Measurements from ENCODE around the gene CPA2.
A peak's percentile ranks its signal among the peaks of the same experiment; 100 is the strongest.

CPA2 gene

DNA sequence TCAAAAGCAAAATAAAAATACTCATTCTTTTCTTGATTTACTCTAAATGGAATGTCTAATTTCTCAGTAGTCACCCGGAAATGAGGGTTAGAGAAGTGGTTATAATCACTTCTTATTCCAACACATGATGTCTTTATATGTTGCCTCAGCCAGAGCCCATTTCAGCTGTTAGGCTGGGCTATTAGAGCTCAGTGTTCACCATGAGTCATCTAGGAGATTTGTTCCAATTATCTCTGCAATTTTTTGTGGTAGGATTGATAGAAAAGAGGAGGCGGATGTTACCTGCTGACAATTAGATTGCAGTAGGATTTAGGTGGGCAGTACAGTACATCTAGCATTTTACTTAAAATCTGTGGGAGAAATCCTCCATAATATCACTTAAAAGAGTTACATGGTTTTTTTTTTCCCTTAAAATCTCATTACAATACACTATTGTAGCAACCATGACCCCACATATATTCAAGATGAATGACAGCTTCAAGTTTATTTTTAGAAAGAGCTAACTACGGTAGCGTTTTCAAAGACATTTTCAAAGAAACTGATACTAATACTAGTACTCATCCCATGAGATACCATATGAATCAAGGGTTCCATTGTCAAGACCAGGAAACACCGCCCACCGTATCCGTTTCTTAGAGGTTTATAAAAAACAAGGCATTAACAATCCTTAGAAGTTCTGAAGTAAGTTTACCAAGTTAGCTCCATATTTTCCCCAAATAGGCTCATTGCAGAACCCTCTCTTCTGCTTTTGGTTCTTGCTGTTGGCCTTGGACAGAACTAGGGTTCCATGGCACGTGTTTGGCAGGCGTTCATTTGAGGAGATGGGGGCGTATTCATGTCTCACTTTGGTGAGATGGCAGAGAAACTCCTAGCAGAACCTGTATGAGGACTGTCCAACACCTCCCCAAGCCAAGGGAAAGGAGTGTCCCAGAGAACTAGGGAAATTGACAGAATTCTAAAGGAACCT, 10.4 kb downstream of the CPA2 start:
- Histone ChIP-seq H3K9me3 (no peaks in the 10 kb centered on the region), H3K4me1 (peaks cover 0 to 53% (median 19%) of the 10 kb centered on the region in 4 donors), H3K4me3 (no peak overlapping the region), H3K36me3 (no peaks in the 10 kb centered on the region), H3K27ac (no peak overlapping the region), H3K27me3 (no peaks in the 10 kb centered on the region)
- intact Hi-C loops (cut with DNase I; ENCODE audit: low total_unique reads), result loop anchor here (5.0 to 10.0 kb wide), 3 partner anchors 118 to 388 kb away; partner anchors contain the start of gene COPG2
- no peak for DNase-seq
- no peak for TF ChIP-seq CTCF (IDR thresholded peaks at IDR 0.05)

- no peak overlapping the region for H3K27ac ChIP-seq
- no peaks in the 10 kb centered on the region for H3K36me3 ChIP-seq
- intact Hi-C loops (cut with DNase I; ENCODE audit: low total_unique reads), result loop anchor here (1.0 to 10.0 kb wide), 4 partner anchors 117 to 387 kb away; partner anchors contain the start of gene COPG2
- H3K27me3 ChIP-seq, result no peaks in the 10 kb centered on the region
- H3K4me1 ChIP-seq, result peaks cover 0 to 44% (median 11%) of the 10 kb centered on the region in 4 donors
- no peaks in the 10 kb centered on the region for H3K9me3 ChIP-seq
- TF ChIP-seq CTCF (IDR thresholded peaks at IDR 0.05), result peak; percentile 69
- no peak overlapping the region for H3K4me3 ChIP-seq
- DNase-seq, result peak; percentile 59 to 79
Measured at GRCh38 chr7:130277763-130278643, 11.3 kb downstream of the CPA2 start.

DNA sequence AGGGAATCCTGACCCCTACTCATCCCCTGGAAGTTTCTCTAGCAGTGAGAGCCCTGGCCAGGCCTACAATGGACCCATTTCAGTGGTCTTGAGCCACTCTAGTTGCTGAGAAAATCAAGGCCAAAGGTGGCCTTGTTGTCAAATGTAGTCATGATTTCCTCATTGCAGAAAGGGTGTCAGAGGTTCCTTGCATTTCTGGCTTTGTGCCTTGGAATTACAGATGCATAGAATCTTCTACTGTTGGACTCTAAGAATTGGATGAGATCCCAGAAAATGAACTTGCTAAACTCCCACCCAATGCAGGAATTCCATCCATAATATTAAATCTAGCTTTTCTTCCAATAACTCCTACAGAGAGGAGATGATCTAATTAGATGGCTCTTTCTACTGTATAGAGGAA, 12.2 kb downstream of the CPA2 start:
- H3K9me3 ChIP-seq, result no peaks in the 10 kb centered on the region
- H3K27me3 ChIP-seq, result no peaks in the 10 kb centered on the region
- TF ChIP-seq CTCF (IDR thresholded peaks at IDR 0.05), result no peak
- no peaks in the 10 kb centered on the region for H3K36me3 ChIP-seq
- no peak overlapping the region for H3K4me3 ChIP-seq
- peaks cover 0 to 36% (median 7%) of the 10 kb centered on the region in 4 donors for H3K4me1 ChIP-seq
- no peak overlapping the region for H3K27ac ChIP-seq
- intact Hi-C loops (cut with DNase I; ENCODE audit: low total_unique reads), result loop anchor here (1.0 to 10.0 kb wide), 4 partner anchors 116 to 386 kb away; partner anchors contain the start of gene COPG2
- DNase-seq, result no peak

- no peak for DNase-seq
- Histone ChIP-seq H3K36me3 (no peaks in the 10 kb centered on the region), H3K27ac (no peak overlapping the region), H3K4me3 (no peak overlapping the region), H3K27me3 (no peaks in the 10 kb centered on the region), H3K9me3 (no peaks in the 10 kb centered on the region), H3K4me1 (peaks cover 0 to 32% (median 5%) of the 10 kb centered on the region in 4 donors)
- no peak for TF ChIP-seq CTCF (IDR thresholded peaks at IDR 0.05)
- intact Hi-C loops (cut with DNase I; ENCODE audit: low total_unique reads), result loop anchor here (5.0 to 10.0 kb wide), 3 partner anchors 116 to 386 kb away; partner anchors contain the start of gene COPG2
Measured at GRCh38 chr7:130279286-130279685, 12.6 kb downstream of the CPA2 start.

- H3K9me3 ChIP-seq, result no peaks in the 10 kb centered on the region
- no peak for TF ChIP-seq CTCF (IDR thresholded peaks at IDR 0.05)
- DNase-seq, result no peak
- H3K36me3 ChIP-seq, result no peaks in the 10 kb centered on the region
- no peak overlapping the region for H3K27ac ChIP-seq
- H3K4me1 ChIP-seq, result peaks cover 0 to 26% (median 3%) of the 10 kb centered on the region in 4 donors
- no peak overlapping the region for H3K4me3 ChIP-seq
- intact Hi-C loops (cut with DNase I; ENCODE audit: low total_unique reads), result loop anchor here (5.0 to 10.0 kb wide), 3 partner anchors 115 to 385 kb away; partner anchors contain the start of gene COPG2
- H3K27me3 ChIP-seq, result no peaks in the 10 kb centered on the region
Measured at GRCh38 chr7:130279906-130280305, 13.2 kb downstream of the CPA2 start.
